HPDE6-E6E7 (cell line): Measurements from ENCODE around the gene MAGED2.
A peak's percentile ranks its signal among the peaks of the same experiment; 100 is the strongest.
"Not testable (repeated sequence)": the region's sequence is repeated elsewhere in the genome, so short reads cannot be mapped to it uniquely, and the experiment has no call there.

Source experiments
- DNase-seq: peaks from one replicate; pipeline ENCODE4 v3.0.0; 2011; ENCODE audit warnings: missing footprints; ENCODE audit errors: extremely low spot score

Gene MAGED2, protein sequence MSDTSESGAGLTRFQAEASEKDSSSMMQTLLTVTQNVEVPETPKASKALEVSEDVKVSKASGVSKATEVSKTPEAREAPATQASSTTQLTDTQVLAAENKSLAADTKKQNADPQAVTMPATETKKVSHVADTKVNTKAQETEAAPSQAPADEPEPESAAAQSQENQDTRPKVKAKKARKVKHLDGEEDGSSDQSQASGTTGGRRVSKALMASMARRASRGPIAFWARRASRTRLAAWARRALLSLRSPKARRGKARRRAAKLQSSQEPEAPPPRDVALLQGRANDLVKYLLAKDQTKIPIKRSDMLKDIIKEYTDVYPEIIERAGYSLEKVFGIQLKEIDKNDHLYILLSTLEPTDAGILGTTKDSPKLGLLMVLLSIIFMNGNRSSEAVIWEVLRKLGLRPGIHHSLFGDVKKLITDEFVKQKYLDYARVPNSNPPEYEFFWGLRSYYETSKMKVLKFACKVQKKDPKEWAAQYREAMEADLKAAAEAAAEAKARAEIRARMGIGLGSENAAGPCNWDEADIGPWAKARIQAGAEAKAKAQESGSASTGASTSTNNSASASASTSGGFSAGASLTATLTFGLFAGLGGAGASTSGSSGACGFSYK

DNA sequence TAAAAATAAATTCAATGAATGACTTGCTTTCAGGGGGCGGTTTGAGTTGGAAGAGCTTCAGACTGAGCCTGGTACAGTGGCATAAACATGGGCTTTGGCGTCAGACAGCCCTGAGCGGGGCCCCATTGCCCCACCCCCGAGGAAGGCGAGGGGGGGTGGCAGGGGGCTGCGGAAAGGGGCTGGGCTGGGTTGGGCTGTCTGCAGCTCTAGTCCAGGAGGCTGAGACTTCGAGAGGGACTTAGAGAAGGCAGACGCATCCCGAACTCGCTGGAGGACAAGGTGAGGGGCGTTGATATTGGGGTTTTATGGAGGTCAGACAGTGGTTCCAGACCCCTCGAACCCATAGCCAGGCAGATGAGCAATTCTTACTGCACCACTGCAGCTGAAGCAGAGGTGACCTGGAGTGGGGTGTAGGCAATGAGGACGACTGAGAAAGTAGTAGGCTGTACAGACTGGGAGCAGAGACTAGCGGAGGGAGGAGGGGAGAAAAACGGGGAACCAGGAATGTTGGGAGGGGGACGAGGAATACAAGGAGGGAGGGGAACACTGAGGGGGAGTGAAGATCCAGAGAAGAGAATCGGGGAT, at the start of gene MAGED2:
MAGED2 (plus strand) TSS at position 222 of the 585 bp plus-strand sequence. CDS start 1,587 bp downstream, outside the sequence.
- DNase-seq = no peak

GRCh38 chrX:54758114-54759055, 49.2 kb upstream of the MAGED2 start:
- DNase-seq = no peak

DNA sequence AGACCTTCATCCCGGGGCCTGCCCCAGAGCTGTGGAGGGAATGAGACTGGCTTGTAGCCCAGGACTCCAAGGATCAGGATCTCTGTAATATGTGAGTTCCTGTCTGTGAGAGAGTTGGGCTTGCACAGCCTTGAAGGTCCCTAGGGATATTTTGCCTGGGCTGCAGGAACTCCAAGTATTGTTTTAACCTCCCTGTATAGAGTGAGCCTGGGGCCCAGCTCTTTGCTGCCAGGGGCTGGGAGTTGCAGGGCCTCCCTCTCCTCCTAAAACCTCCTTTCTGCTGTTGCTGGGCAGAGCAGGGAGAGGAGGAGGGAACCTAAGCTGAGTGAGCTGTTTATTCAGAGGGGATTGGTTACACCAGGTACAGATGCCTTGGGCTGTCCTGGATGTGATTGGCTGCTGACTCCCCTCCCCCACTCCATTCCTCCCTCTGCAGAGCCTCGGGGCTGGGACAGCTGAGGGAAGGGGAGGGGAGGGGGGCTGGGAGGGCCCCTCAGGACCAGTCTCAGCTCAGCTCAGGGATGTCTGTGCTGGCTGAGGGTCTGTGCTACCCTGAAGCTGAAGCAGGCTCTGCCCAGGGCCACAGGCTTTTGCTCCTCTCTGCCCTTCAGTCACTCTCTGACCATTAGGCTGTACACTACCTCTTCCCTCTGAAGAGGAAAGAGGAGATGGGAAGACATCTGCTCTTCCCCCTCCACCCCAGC, 33.0 kb upstream of the MAGED2 start:
- not testable (repeated sequence) for DNase-seq

DNA sequence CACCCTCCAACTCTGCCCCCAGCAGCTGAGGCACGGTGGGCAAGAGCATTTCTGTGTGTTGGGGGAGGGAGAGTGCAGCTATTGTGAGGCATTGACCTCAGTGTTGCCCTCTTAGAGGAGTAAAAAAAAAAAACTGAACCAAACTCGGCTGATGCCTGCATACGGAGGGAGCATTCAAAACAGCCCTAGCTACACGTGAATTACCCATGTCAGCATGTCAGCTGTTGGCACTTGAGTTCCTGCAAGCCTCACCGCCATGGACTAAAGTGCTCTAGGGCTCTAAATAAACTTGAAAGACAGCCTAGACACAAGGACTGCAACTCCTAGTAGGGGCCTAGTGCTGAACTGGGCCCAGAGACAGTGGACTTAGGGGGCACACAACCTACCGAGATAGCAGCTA, 31.5 kb upstream of the MAGED2 start:
- no peak for DNase-seq

DNA sequence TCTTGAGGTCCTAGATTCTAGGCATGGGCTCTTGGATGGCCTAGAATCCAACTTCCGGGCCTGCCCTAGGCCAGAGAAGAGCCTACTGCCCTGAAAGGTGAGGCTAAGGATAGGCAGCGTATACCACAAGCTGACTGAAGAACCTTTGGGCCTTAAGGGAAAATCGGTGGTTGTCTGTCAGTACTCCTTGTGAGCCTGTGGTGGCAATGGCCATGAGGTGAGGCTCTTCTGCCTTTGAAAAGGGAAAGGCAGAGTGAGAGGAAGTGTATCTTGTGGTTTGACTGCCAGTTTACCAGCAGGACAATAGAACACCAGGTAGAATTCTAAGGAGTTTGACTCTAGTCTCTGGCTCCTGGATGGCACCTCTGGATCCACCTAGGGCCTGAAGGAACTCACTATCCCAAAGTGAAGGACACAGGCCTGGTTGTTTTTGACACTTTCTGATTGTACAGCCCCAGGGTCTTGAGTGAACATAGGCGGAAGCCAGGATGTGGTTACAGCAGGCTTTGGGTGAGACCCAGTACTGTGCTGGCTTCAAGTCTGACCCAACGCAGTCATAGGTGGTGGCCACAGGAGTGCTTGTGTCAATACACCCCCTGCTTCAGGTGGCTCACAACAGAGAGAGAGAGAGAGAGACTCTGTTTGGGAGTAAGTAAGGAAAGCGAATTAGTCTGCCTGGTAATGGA, 30.4 kb upstream of the MAGED2 start:
- no peak for DNase-seq

DNA sequence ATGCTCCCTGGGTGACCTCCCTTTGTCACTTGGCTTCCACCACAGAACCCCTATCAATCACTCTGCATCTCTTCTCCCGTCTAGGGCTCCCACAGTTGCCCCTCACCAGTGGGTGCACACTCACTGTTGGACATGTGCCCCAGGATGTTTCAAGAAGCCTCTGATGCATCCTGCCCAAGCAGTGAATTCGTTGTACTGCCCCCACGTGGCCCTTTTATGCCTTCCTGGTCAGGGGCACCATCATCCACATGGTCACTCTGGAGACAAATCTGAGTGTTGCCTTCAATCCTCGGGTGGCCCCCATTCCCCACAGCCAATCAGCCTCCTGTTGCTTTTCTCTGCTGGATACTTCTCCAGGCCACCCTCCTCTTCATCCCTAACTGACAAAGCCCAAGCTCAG, 21.6 kb upstream of the MAGED2 start:
- no peak for DNase-seq

- no peak for DNase-seq
Observed at GRCh38 chrX:54786967-54787366, 20.6 kb upstream of the MAGED2 start.

GRCh38 chrX:54788446-54788845, 19.1 kb upstream of the MAGED2 start:
- DNase-seq = no peak

DNA sequence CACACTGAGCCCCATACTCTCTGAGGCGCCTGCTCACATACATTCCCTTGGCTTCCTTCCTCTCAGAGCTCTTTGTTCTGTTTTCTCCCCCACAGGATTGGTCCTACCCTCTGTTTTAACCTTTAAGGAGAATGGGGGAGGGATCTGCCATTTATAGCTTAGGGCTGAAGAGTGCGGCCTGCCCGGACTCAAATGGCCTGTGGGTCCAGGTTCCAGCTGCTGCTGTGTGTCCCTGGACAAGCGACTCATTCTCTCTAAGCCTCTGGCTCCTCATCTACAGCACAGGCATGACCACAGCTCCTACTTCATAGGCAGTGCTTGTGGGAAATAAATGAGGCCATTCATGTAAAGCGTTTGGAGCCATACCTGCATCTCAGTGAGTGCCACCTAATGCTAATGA, 18.1 kb upstream of the MAGED2 start:
- DNase-seq = not testable (repeated sequence)

- DNase-seq = no peak
Observed at GRCh38 chrX:54794028-54794427, 13.5 kb upstream of the MAGED2 start.

- DNase-seq = no peak
Observed at GRCh38 chrX:54794795-54795194, 12.8 kb upstream of the MAGED2 start.

DNA sequence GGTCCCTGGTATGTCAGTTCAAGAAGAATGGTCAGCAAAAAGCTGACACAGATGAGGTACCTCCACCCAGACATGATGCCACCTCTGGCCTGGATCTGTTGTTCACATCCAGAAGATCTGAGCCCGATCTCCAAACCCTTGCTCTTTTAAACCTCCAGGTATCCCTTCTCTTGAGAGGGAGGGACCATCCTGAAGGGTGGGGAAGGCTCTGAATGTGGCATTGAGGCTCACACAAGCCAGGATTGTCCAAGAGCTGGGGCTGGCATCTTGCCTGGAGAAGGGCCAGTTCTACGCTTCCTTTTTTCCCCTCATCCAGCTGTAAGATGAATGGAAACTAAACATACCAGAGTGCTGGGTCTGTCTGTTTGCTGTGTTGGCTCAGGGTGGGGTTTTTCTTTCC, 9.4 kb upstream of the MAGED2 start, which contains the start of gene ITIH6:
ITIH6 (minus strand) TSS at position 119 of the 400 bp plus-strand sequence; CDS start at position 74, 45 bp downstream.
- DNase-seq = no peak

DNA sequence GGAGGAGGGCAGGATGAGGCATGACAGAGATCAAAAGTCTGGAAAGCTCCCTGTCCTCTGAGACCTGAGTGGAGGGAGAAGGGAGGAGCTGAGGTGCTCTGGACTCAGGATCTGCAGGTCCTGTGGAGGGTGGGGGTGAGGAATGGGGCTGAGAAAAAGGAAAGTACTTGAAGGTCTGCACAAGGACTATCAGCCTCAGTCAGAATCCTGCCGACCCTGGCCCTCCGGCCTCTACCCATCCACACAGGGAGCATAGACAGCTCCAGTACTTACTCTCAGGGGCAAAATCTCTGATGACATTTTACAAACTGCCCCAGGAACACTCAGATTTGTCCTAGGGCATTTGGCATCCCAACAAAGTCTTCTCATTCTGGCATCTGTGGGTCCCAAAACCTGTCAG, 8.5 kb upstream of the MAGED2 start:
- no peak for DNase-seq

DNA sequence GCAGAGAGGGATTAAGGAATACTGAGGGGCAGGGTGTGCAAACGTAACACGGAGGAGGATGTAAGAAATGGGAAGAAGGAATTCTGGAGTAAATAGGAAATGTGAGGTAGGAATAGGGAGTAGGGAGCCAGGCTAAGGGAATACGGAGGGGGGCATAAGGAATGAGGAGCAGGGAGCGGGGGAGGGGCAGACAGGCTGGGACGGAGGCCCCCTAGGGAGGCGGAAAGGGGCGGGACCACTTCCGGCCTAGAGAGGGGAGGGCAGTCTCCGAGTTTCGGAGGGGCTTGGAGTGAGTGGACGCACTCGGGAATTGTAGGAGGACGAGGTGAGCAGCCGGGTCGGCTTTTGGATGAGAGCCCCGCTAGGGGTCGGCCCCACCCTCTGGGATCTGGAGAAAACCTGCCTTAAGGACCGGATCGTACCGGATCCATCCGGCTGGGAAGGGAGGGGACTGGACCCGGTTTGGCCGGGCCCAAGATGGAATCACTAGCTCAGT, 612 bp downstream of the MAGED2 start:
- no peak for DNase-seq

DNA sequence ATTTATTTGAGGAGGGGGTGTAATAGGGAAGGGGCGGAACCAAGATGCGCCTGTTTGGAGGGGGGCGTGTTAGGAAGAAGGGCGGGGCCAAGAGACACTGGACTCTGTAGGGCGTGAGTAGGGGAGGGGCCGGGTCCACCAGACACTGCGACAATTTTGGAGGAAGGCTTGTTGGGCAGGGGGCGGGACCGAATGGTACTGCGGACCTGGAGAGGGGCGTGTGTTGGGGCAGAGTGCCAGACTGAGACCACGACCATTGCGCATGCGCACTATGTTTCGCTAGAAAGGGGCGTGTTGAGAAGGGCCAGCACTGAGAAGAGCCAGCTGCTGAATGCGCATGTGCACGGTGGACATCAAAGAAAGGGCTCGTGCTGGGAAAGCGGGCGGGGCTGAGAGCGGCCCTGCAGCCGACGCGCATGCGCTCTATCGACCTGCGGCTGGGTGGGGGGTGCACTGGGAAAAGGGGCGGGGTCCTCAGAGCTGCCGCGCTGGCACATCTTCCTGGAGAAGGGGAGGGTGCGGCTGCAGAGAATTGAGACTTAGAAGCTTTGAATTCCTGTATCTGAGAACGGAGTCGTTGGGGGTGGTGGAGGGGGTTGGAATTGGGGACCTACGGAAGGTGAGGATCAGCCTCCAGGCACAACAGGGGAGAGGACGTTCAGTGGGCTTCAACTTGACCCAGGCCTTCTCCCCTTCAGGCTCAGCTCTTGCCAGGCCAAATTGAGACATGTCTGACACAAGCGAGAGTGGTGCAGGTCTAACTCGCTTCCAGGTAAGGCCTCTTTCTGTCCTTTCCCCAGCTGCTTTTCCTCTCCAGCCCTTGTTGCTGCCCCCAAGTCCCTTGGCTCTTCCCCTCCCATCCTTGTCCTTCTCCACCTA, 1.3 kb downstream of the MAGED2 start:
- DNase-seq = peak; percentile 82

- no peak for DNase-seq
Observed at GRCh38 chrX:54810532-54810931, 3.0 kb downstream of the MAGED2 start.

- DNase-seq = no peak
Observed at GRCh38 chrX:54811301-54811885, 3.8 kb downstream of the MAGED2 start.

- no peak for DNase-seq
Observed at GRCh38 chrX:54812306-54812705, 4.8 kb downstream of the MAGED2 start.
